GM19372 (cell line): ENCODE data around the gene FRMD4A.

ENCODE experiments used
- ATAC-seq: cut with Tn5 transposase; IDR thresholded peaks from one replicate; pipeline ENCODE4 v1.9.1; 2021; ENCODE audit warnings: mild to moderate bottlenecking, low read depth, moderate library complexity; ENCODE audit not compliant: unreplicated experiment

FRMD4A gene

DNA sequence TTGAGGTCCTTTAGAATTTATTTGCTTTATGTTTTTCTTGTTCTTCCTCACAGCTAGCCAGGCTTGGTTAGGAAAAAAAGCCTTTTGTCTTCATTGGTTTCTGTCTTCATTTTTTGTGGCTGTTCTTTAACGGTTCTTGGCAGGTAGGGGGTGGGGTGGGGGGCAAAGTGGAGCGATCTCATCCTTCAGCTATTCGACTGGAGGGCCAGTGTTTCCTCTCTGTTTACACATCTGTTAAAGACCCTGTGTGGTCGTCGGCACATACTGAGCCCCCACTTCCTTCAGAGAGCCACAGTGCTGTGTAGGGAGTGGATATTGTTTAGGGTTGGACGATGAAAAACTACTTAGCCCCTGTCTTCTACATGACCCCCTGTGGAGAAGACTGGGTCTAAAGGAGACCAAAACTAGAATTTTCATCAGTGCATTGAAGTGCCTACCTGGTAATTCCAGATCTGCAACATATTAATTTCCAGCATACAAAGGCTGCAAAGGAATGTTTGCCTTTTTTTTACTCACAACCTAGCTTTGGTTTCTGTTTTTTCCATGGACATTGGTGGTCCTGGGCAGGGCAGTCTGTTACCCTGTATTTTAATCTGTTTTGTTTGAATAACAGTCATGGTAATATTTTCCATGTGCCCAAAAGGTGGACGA lies 714.9 kb downstream of the FRMD4A start:
- ATAC-seq = no peak

DNA sequence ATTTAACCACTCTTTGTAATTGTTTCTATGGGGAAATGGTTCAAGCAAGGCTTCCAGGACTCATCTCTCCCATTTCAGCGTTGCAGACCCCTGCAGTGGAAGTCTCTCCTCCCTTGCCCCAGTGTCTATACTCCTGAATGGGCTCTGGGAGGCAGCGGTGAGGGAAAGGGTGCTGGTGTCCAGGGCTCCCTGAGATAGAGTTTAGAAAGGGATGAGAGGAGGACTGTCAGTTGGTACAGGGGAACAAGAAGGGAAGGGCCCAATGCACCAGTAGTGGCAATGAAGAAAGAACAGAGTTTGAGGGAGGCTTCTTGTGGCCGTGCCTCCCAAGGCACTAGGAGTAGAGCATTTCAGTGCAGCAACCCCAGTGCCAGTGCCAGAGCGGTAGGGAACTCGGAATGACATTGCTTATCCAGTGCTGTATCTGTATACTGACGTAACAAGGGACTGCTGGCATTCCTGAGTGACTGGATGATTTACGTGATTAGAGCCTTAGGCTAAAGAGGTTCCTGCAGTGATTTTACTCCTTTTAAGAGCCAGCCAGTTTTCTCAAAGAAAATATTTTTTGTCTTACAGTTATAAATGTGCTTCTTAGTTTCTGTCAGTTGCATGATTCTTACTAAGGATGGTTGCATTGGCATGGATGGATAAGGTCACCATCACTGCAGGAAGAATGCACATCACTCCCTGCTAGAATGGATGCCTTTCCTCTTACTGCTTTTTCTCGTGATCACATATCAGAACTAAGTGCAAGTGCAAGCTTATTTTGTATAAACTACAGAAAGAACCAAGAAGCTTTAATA lies 716.0 kb downstream of the FRMD4A start:
- no peak for ATAC-seq

DNA sequence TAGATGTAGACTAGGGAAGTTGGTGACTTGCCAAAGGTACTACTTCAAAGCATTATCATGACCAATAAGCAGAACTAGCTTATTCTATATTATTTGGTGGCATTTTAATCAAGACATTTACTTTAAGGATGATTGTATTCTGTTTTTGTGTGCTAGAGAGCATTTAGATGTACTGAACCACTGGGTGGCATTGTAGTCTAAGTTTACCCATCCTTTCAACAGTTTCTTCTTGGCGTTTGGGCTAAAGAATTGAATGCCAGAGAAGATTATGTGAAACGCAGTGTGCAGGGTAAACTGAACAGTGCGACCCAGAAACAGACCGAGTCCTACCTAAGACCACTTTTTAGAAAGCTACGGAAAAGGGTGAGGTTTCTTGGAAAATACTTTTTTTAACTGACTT lies 717.2 kb downstream of the FRMD4A start:
- no peak for ATAC-seq

DNA sequence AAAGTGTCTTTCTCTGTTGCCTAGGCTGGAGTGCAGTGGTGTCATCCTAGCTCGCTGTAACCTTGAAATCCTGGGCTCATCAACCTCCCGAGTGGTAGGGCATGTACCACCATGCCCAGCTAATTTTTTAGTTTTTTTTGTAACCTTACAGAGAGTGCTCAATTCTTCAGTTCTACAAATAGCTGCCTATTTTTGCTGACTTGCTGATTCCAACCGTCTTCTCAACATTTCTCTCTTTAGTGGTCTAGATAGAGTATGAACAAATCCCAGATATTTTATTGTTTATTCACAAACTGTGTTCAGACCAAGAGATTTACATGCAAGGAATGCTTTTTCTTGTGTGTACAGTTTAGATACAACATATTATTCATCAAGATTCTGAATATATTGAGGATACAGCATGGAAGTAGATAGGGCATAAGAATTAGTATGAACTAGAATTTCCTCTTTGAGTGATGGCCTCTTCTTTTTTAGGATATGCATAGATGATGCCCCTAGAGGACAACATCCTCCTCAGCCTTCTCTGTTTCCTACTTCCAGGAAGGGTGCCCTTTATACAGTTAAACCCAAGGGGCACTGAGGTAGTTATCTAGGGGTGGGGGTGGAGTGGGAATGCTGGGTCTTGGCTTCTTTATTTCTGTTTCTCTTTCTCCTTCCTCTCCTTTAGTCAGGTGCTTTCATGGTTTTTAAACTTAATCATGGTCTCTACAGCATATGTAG lies 717.9 kb downstream of the FRMD4A start:
- ATAC-seq = no peak

DNA sequence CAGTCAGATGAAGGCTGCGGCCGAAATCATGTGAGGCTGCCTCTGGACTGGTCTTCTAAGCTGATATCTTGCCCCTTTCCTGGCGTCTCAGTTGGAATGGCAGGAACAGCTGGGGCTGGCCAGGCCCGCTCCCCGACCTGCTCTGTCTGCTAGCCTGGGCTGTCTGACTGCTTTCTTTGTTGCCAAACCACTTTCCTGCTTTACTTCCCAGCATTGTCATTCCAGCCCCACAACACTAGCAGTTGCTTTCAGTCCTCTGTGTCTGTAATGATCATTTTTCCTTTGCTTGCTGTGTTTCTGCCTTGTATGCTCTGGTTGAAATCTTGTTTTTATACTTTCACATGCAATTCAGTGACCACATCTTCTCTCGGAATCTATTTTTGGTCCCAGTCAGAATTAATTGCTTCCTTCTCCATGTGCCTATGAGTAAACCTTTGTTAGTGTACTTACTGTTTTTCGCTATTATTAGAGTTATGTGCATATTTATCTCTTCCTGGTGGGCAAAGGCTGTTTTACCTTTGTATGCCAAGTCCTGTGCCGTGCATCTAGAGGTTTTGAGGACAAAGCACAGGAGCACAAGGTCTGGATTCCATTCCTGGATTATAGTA lies 722.4 kb downstream of the FRMD4A start:
- no peak for ATAC-seq

DNA sequence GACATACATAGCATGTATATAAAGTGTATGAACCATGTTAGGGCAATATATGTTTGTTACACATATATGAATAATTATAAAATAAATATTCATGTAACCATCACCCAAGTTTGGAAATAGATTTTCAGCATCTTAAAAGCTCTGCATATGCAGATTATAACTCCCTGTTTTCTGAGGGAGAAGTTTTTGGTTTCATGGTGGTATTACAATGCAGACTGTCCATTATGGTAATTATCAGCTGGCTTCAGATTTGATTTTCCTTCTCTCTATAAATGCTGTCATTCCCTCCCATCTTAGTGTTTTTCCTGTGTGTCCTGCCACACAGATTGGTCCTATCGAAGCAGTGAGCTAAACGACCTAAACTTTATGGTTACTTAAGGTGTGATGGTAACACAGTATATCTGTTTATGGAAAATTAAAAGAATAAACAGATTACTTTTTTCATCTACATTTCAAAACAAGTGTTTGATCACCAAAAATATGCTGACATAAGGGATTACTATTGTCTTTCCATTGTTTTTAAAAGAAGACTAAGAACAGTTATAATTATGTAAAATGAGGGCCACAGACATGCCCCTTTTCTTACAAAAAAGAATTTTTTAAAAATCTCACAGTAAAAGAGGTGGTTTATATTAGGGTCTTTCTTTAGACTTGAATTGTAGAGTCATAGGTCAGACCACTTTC lies 726.2 kb downstream of the FRMD4A start:
- no peak for ATAC-seq

DNA sequence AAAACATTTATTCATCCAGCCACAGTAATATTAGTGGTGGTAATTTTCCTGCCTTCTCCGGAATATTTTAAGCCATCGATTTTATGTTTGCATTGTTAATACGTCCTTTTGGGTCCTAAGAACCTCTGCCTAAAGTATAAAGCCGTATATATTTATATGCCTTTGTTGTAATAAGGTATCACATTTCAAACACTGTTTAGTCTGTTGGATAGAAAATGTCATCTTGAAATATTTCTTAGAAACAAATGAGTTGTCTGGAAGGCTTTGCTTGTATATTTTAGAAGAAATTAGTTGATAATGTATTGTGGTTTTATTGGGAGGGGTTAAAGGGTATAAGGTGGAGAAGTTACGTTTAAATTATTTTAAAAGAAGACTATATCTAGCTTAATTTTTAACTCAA lies 732.8 kb downstream of the FRMD4A start:
- no peak for ATAC-seq

DNA sequence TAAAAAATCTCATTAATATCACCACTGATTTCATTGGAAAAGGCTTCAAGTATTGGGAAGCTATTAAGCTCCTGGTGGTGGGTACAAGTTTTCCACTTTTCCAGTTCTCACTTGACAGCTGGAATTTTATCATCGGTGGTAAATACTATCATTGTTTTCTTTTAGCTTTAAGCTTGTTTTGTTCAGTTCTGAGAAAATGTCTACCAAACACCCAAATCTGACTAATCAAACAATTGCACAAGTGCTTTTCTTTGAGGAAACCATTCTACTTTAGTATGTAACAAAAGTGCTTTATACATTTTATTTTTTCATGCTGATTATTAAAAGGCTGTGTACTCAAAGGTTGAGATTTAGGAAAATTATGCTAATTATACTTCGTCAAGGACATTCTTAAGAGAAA lies 736.1 kb downstream of the FRMD4A start:
- ATAC-seq = no peak
